WERI-Rb-1 (cell line): ENCODE data around the gene CBARP.
A peak's percentile ranks its signal among the peaks of the same experiment; 100 is the strongest.

Experiments used
- DNase-seq: peaks from one replicate; pipeline ENCODE4 v3.0.0-alpha.2; 2020
- H3K27ac ChIP-seq: fragments of 250-450 bp; sonication (Bioruptor Pico); 2 replicates; pipeline ENCODE4 v1.5.1; 2020; ENCODE audit warnings: mild to moderate bottlenecking, moderate library complexity
- H3K27me3 ChIP-seq: fragments of 250-450 bp; sonication (Bioruptor Pico); 2 replicates; pipeline ENCODE4 v1.5.1; 2021; ENCODE audit warnings: mild to moderate bottlenecking, low read depth, moderate library complexity; ENCODE audit not compliant: insufficient read depth, severe bottlenecking
- H3K36me3 ChIP-seq: fragments of 250-450 bp; sonication (Bioruptor Pico); 2 replicates; pipeline ENCODE4 v1.5.1; 2020; ENCODE audit warnings: mild to moderate bottlenecking, moderate library complexity
- H3K4me3 ChIP-seq: 2 replicates; pipeline ENCODE4 v1.5.1; 2011; ENCODE audit warnings: low read depth, mild to moderate bottlenecking, control low read depth, low read length
- H3K9me3 ChIP-seq: fragments of 250-450 bp; sonication (Bioruptor Pico); 2 replicates; pipeline ENCODE4 v1.5.1; 2021; ENCODE audit warnings: mild to moderate bottlenecking, moderate library complexity; ENCODE audit not compliant: severe bottlenecking
- TF ChIP-seq, protein P1 (sequence below): IDR thresholded peaks from 2 replicates; pipeline ENCODE4 v1.5.1; 2011; ENCODE audit warnings: low read depth, mild to moderate bottlenecking, control low read depth, inconsistent platforms, low read length

Gene CBARP

DNA sequence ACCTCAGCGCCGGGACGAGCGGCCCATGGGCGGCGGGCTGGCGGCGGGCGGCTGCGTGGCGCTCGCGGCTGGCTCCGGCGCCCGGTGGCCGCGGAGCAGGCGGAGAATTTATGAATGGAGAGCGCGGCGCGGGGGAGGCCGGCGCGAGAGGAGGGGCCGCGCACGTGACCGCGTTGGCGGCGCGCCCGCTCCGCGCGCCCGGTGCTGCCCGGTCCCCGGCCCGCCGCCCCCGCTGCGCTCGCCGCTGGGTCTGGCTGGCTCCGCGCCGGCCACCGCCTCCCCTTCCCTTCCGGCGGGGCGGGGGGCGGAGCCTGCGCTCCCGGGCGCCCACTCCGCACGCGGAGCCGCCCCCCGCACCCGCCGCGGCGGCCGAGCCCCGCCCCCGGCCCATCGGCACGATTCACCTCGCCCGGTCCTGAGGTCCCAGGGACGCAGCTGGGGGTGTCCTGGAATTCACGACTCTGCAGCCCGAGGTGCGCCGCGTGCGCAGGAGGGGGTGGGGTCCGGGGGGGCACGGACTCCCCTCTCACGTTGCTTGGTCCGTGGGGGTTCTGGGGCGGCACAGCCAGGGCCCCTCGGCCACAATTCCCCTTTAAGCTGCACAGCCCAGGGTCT lies at the start of gene CBARP:
TSS of gene CBARP (minus strand) at position 252 of the 615 bp plus-strand sequence. CDS start 1,905 bp downstream, outside the sequence.
- Histone ChIP-seq H3K4me3 (peak within 1 kb of the TSS; percentile 80), H3K36me3 (peaks cover 8% of the 10 kb centered on the region), H3K9me3 (no peaks in the 10 kb centered on the region), H3K27me3 (no peaks in the 10 kb centered on the region), H3K27ac (no peak within 1 kb of the TSS)
- TF ChIP-seq, protein P1, sequence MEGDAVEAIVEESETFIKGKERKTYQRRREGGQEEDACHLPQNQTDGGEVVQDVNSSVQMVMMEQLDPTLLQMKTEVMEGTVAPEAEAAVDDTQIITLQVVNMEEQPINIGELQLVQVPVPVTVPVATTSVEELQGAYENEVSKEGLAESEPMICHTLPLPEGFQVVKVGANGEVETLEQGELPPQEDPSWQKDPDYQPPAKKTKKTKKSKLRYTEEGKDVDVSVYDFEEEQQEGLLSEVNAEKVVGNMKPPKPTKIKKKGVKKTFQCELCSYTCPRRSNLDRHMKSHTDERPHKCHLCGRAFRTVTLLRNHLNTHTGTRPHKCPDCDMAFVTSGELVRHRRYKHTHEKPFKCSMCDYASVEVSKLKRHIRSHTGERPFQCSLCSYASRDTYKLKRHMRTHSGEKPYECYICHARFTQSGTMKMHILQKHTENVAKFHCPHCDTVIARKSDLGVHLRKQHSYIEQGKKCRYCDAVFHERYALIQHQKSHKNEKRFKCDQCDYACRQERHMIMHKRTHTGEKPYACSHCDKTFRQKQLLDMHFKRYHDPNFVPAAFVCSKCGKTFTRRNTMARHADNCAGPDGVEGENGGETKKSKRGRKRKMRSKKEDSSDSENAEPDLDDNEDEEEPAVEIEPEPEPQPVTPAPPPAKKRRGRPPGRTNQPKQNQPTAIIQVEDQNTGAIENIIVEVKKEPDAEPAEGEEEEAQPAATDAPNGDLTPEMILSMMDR: no peak
- no peak for DNase-seq

DNA sequence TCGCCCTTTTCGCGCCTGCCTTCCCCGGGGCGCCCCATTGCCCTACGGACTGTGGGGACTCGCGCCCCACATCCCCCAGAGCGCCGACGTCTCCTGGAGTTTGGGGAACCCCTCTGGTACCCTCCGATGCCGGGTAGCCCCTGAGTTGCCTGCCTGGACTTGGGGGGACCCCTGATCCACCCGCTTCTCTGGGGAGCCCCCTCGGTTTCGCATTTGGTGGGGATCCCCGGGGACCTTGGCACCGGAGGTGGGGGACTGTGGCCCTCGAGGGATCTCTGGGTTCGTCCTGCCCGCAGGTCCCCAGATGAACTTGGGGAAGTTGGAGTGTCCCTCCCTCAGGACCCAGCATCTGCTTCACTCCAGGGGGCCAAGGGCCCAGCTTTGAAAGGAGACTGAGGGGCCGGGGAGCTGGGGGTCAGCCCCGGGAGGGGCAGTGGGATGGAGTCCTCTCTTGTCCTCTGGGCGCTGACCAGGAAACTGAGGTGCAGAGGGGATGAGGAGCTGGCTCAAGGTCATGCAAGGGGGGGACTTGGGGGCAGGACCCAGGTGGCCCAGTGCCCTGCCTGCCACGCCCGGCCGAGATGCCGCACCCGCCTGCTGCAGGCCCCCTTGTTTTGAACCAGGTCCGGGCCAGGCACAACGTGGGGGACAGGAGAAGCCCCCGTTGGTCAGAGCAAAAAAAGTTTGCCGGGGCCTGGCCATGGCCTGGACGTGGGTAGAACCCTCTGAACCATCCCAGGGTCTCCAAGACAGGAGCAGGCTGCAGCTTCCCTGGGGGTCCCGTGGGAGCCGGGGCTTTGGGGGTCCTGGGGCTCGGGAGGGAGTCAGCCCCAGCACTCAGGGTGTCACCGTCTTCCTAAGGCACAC lies 48.9 kb upstream of the CBARP start:
- H3K27ac ChIP-seq: peak overlapping the region; percentile 40; the same call in 1 of the 2 replicates
- DNase-seq: no peak
- H3K4me3 ChIP-seq: peak overlapping the region; percentile 76
- H3K36me3 ChIP-seq: peaks cover 3% of the 10 kb centered on the region; the same call in 1 of the 2 replicates
- H3K9me3 ChIP-seq: no peaks in the 10 kb centered on the region
- TF ChIP-seq, protein P1: no peak
- H3K27me3 ChIP-seq: no peaks in the 10 kb centered on the region

DNA sequence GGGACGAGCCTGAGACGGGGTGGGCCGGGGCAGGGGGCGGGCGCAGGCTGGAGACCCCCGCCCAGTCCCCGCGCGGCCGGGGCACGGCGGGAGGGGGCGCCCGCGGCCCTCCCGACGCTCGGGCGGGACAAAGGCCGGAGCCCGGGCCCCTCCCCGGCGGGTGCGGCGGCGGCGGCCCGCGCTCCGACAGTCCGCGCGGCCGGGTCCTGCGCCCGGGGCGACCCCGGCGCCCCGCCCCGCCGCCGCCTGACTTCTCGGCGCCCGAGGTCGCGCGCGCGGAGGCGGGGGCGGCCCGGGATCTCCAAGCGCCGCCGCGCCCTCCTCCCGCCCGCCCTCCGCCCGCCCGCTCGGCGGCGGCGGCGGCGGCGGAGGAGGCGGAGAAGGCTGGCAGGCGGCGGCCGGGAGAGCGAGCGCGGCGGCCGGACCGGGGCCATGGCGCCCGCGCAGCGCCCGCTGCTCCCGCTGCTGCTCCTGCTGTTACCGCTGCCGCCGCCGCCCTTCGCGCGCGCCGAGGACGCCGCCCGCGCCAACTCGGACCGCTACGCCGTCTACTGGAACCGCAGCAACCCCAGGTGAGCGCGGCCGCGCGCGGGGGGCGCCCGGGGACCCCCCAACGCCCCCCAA lies 48.0 kb upstream of the CBARP start, which contains the start of gene EFNA2:
TSS of gene EFNA2 (plus strand) at position 137 of the 624 bp plus-strand sequence. CDS start at position 433, 296 bp downstream.
- H3K4me3 ChIP-seq: peak within 1 kb of the TSS; percentile 76
- H3K27me3 ChIP-seq: no peaks in the 10 kb centered on the region
- TF ChIP-seq, protein P1: peak; percentile 28; the same call in 1 of the 2 replicates
- no peaks in the 10 kb centered on the region for H3K9me3 ChIP-seq
- no peak for DNase-seq
- H3K36me3 ChIP-seq: no peaks in the 10 kb centered on the region; the same call in 1 of the 2 replicates
- peak within 1 kb of the TSS; percentile 40; the same call in 1 of the 2 replicates for H3K27ac ChIP-seq

DNA sequence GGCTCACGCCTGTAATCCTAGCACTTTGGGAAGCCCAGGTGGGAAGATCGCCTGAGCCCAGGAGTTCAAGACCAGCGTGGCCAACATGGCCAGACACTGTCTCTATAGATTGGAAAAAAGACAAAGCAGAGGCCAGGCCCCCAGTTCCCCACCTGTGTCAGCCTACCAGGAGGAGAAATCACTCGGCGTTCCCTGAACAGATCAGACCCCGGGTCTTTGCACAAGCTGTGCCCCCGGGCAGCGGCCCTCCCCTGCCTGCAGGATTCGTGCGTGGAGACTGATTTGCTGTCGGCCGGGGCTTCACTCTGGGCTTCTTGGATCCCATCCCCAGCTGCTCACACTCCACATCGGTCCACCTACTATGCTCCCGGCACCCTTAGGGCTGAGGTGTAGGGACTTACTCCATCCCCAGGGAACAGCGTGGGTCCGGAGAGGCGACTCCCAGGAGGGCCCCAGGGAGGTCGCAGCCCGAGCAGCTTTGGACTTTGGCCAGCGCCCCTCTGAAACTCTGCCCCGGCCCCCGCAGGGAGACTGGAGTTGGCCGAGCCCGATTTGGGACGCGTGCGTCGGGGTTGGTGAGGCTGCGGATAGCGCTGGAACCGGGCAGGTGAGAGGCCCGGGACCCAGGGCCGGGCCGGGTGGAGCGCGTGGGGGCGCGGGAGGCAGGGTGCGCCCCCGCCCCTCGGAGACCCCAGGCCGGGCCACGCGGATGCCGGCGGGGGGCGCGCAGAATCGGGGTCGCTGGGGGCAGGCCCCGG lies 47.4 kb upstream of the CBARP start:
- Histone ChIP-seq H3K4me3 (peak overlapping the region; percentile 44), H3K27me3 (no peaks in the 10 kb centered on the region)

More for the DNA sequence above, 47.4 kb upstream of the CBARP start:
- peak; percentile 38 for DNase-seq
- Histone ChIP-seq H3K36me3 (peaks cover 2% of the 10 kb centered on the region), H3K27ac (no peak overlapping the region), H3K9me3 (no peaks in the 10 kb centered on the region)
- TF ChIP-seq, protein P1: no peak
